Upper lobe of left lung (tissue), 6 donors: ENCODE data around the gene NSD2. TPM values are rescaled to one million over a fixed set of nuclear protein-coding genes. Genes with fewer than 3 reads are reported as not detected.

Source experiments
- ATAC-seq, 2 donors: fragments of 200-7000 bp; cut with Tn5 transposase; one replicate each; pipeline ENCODE4 v1.9.1; 2022; ENCODE audit warnings: mild to moderate bottlenecking in 2 of 2, moderate library complexity in 2 of 2; ENCODE audit not compliant: low FRiP score in 2 of 2
- DNase-seq, 2 donors: peaks; one replicate each; pipeline ENCODE4 v3.0.0-alpha.2; 2019 to 2020
- H3K27ac ChIP-seq, 4 donors: fragments of 200-600 bp; sonication (generic); one replicate each; pipeline ENCODE4 v1.5.1; 2016 to 2019
- H3K27me3 ChIP-seq, 4 donors: fragments of 200-600 bp; sonication (generic); one replicate each; pipeline ENCODE4 v1.5.1; 2017 to 2019
- H3K36me3 ChIP-seq, 4 donors: fragments of 200-600 bp; sonication (generic); one replicate each; pipeline ENCODE4 v1.5.1; 2016 to 2019
- H3K4me1 ChIP-seq, 4 donors: fragments of 200-600 bp; sonication (generic); one replicate each; pipeline ENCODE4 v1.5.1; 2018 to 2019
- H3K4me3 ChIP-seq, 4 donors: fragments of 200-600 bp; sonication (generic); one replicate each; pipeline ENCODE4 v1.5.1; 2017 to 2019; ENCODE audit warnings: mild to moderate bottlenecking in 2 of 4, moderate library complexity in 1 of 4
- H3K9me3 ChIP-seq, 4 donors: fragments of 200-600 bp; sonication (generic); one replicate each; pipeline ENCODE4 v1.5.1; 2018 to 2019
- CTCF ChIP-seq, 6 experiments: fragments of 450-650 bp in 4 of 6; fragments of 200-600 bp in 2 of 6; sonication (generic) in 2 of 6; IDR thresholded peaks; one replicate each; pipeline ENCODE4 v1.5.1; 2016 to 2019; ENCODE audit warnings: antibody characterized with exemption in 6 of 6
- EP300 ChIP-seq, 4 donors: sonication (generic); formaldehyde crosslinking; IDR thresholded peaks; one replicate each; pipeline ENCODE4 v1.5.1; 2017; ENCODE audit warnings: antibody characterized with exemption in 4 of 4, control low read depth in 2 of 4
- POLR2A ChIP-seq, 4 donors: fragments of 450-650 bp; IDR thresholded peaks; one replicate each; pipeline ENCODE4 v1.5.1; 2016 to 2017; ENCODE audit warnings: antibody characterized with exemption in 4 of 4, mild to moderate bottlenecking in 2 of 4
- POLR2AphosphoS5 ChIP-seq, 2 donors: sonication (generic); formaldehyde crosslinking; IDR thresholded peaks; one replicate each; pipeline ENCODE4 v1.5.1; 2017; ENCODE audit warnings: antibody characterized with exemption in 2 of 2
- WGBS, 2 donors: methylation state at CpG; one replicate each; pipeline ENCODE4 v1.1.5; 2017 to 2018; 5-methylcytosine and 5-hydroxymethylcytosine counted together
- total RNA-seq, 6 donors: library from RNA; depleted of rRNA in 4 of 6; stranded (reverse); fragments of >200 nt in 4 of 6; gene quantifications; one replicate each; pipeline versions ENCODE4 v1.1.0 to v1.2.1, GENCODE V29; 2016 to 2021
- donor health status: DM: no; HTN: no; CAD: no; lungs with moderate emphysema.
- donor health status: DM: no; HTN: yes; CAD: no; lungs with severe emphysema.

Gene NSD2
- total RNA-seq, 6 donors from 2014 or later, result 35.7 to 164 (median 53.1) TPM

GRCh38 chr4:1937550-1937949 lies 66.4 kb downstream of the NSD2 start:
- TF ChIP-seq EP300 (IDR thresholded peaks at IDR 0.05) (no peak), POLR2AphosphoS5 (IDR thresholded peaks at IDR 0.05) (no peak), POLR2A (IDR thresholded peaks at IDR 0.05) (no peak), CTCF (IDR thresholded peaks at IDR 0.05) (no peak)
- DNase-seq, result no peak
- no peak overlapping the region for H3K27ac ChIP-seq
- H3K4me3 ChIP-seq, result no peak overlapping the region
- H3K9me3 ChIP-seq, result no peaks in the 10 kb centered on the region
- no peak for ATAC-seq
- peaks cover 4 to 69% (median 22%) of the 10 kb centered on the region in 4 donors for H3K36me3 ChIP-seq
- WGBS, 2 donors, result 100% methylated on average over 3 of the region's 3 CpGs
- no peaks in the 10 kb centered on the region for H3K4me1 ChIP-seq
- H3K27me3 ChIP-seq, result no peaks in the 10 kb centered on the region

GRCh38 chr4:1938027-1938426 lies 66.8 kb downstream of the NSD2 start:
- no peaks in the 10 kb centered on the region for H3K27me3 ChIP-seq
- no peaks in the 10 kb centered on the region for H3K9me3 ChIP-seq
- WGBS, 2 donors, result 85 to 91% methylated on average over 8 of the region's 8 CpGs
- H3K27ac ChIP-seq, result no peak overlapping the region
- DNase-seq (no peak), ATAC-seq (no peak)
- H3K4me3 ChIP-seq, result no peak overlapping the region
- no peak for TF ChIP-seq POLR2AphosphoS5 (IDR thresholded peaks at IDR 0.05)
- TF ChIP-seq CTCF (IDR thresholded peaks at IDR 0.05), result no peak
- no peak for TF ChIP-seq POLR2A (IDR thresholded peaks at IDR 0.05)
- no peak for TF ChIP-seq EP300 (IDR thresholded peaks at IDR 0.05)
- H3K4me1 ChIP-seq, result no peaks in the 10 kb centered on the region
- H3K36me3 ChIP-seq, result peaks cover 5 to 69% (median 22%) of the 10 kb centered on the region in 4 donors

GRCh38 chr4:1939664-1940509 lies 68.7 kb downstream of the NSD2 start:
- DNase-seq, result no peak
- no peak for ATAC-seq
- 84 to 92% methylated on average over 11 of the region's 11 CpGs for WGBS, 2 donors

GRCh38 chr4:1940566-1940965 lies 69.4 kb downstream of the NSD2 start:
- H3K36me3 ChIP-seq, result peaks cover 5 to 72% (median 23%) of the 10 kb centered on the region in 4 donors
- no peaks in the 10 kb centered on the region for H3K27me3 ChIP-seq
- no peak for ATAC-seq
- H3K4me1 ChIP-seq, result no peaks in the 10 kb centered on the region
- no peak overlapping the region for H3K4me3 ChIP-seq
- H3K9me3 ChIP-seq, result no peaks in the 10 kb centered on the region
- DNase-seq, result no peak
- TF ChIP-seq CTCF (IDR thresholded peaks at IDR 0.05), result no peak
- TF ChIP-seq POLR2A (IDR thresholded peaks at IDR 0.05), result no peak
- TF ChIP-seq EP300 (IDR thresholded peaks at IDR 0.05), result no peak
- no peak for TF ChIP-seq POLR2AphosphoS5 (IDR thresholded peaks at IDR 0.05)
- 86 to 97% methylated on average over 7 of the region's 7 CpGs for WGBS, 2 donors
- H3K27ac ChIP-seq, result no peak overlapping the region

More at GRCh38 chr4:1939664-1940509, 68.7 kb downstream of the NSD2 start:
- no peaks in the 10 kb centered on the region for H3K27me3 ChIP-seq
- no peaks in the 10 kb centered on the region for H3K9me3 ChIP-seq
- peaks cover 5 to 73% (median 27%) of the 10 kb centered on the region in 4 donors for H3K36me3 ChIP-seq
- no peak overlapping the region for H3K4me3 ChIP-seq
- TF ChIP-seq POLR2AphosphoS5 (IDR thresholded peaks at IDR 0.05), result no peak
- H3K27ac ChIP-seq, result no peak overlapping the region
- H3K4me1 ChIP-seq, result no peaks in the 10 kb centered on the region

GRCh38 chr4:1943928-1944327 lies 72.7 kb downstream of the NSD2 start:
- ATAC-seq (no peak), DNase-seq (no peak)
- Histone ChIP-seq H3K27me3 (no peaks in the 10 kb centered on the region), H3K27ac (no peak overlapping the region), H3K36me3 (peaks cover 5 to 54% (median 21%) of the 10 kb centered on the region in 4 donors), H3K4me1 (no peaks in the 10 kb centered on the region), H3K4me3 (no peak overlapping the region), H3K9me3 (no peaks in the 10 kb centered on the region)
- WGBS, 2 donors, result 98 to 99% methylated on average over 7 of the region's 7 CpGs
- TF ChIP-seq POLR2A (IDR thresholded peaks at IDR 0.05) (no peak), EP300 (IDR thresholded peaks at IDR 0.05) (no peak), CTCF (IDR thresholded peaks at IDR 0.05) (no peak), POLR2AphosphoS5 (IDR thresholded peaks at IDR 0.05) (no peak)
